ENCODE results near the gene PYM1. TPM values are rescaled to one million over a fixed set of nuclear protein-coding genes. Genes with fewer than 3 reads are reported as not detected.

The PYM1 gene
- total and polyA plus RNA-seq, 10 donors = 26.7 to 54.0 (median 37.8) TPM

DNA sequence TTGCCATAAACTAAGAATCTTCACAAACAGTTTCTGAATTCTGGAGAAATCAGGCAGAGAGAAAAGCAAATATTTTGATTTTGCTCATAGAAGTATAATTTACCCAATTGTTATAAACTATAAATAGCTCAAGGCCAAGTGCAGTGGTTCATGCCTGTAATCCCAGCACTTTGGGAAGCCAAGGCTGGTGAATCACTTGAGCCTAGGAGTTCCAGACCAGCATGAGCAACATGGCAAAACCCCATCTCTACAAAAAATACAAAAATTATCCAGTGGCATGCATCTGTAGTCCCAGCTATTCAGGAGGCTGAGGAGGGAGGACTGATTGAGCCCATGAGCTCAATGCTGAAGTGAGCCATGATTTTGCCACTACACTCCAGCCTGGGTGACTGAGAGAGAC lies 65.4 kb downstream of the PYM1 start:
- Histone ChIP-seq H3K9me3 (peaks cover 4 to 24% (median 19%) of the 10 kb centered on the region in 8 donors), H3K4me3 (no peak overlapping the region), H3K36me3 (no peaks in the 10 kb centered on the region), H3K27me3 (replicated peaks in 1 of 7) (no peaks in the 10 kb centered on the region), H3K4me1 (no peaks in the 10 kb centered on the region), H3K27ac (no peak overlapping the region)
- TF ChIP-seq POLR2AphosphoS5 (IDR thresholded peaks at IDR 0.05) (no peak), POLR2A (IDR thresholded peaks at IDR 0.05) (no peak)
- TF ChIP-seq, protein P1, sequence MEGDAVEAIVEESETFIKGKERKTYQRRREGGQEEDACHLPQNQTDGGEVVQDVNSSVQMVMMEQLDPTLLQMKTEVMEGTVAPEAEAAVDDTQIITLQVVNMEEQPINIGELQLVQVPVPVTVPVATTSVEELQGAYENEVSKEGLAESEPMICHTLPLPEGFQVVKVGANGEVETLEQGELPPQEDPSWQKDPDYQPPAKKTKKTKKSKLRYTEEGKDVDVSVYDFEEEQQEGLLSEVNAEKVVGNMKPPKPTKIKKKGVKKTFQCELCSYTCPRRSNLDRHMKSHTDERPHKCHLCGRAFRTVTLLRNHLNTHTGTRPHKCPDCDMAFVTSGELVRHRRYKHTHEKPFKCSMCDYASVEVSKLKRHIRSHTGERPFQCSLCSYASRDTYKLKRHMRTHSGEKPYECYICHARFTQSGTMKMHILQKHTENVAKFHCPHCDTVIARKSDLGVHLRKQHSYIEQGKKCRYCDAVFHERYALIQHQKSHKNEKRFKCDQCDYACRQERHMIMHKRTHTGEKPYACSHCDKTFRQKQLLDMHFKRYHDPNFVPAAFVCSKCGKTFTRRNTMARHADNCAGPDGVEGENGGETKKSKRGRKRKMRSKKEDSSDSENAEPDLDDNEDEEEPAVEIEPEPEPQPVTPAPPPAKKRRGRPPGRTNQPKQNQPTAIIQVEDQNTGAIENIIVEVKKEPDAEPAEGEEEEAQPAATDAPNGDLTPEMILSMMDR (IDR thresholded peaks at IDR 0.05 in 8 of 11, conservative IDR thresholded peaks at IDR 0.05 in 3 of 11) = no peak
- intact Hi-C loops (cut with DNase I; ENCODE audit: low total_unique reads) = no loop called here
- DNase-seq = no peak

DNA sequence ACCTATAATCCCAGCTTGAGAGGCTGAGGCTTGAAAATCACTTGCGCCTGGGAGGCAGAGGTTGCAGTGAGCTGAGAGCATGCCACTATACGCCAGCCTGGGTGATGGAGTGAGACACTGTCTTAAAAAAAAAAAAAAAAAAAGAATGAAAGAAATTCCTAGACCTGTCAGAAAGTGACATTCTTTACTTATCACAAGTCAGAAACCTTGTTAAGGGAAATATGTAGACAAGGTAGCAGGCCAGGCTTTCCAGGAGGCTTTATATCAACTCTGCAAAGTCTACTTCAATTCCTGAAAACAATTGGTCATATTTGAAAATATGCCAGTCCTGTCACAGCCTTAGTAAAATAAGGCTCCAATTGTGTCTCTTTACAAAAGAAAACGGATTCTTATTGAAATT lies 65.8 kb downstream of the PYM1 start:
- H3K9me3 ChIP-seq = peaks cover 4 to 23% (median 19%) of the 10 kb centered on the region in 8 donors
- no peak for DNase-seq
- TF ChIP-seq, protein P1 (IDR thresholded peaks at IDR 0.05 in 8 of 11, conservative IDR thresholded peaks at IDR 0.05 in 3 of 11) = no peak
- TF ChIP-seq POLR2AphosphoS5 (IDR thresholded peaks at IDR 0.05) (no peak), POLR2A (IDR thresholded peaks at IDR 0.05) (no peak)
- intact Hi-C loops (cut with DNase I; ENCODE audit: low total_unique reads) = no loop called here
- no peak overlapping the region for H3K27ac ChIP-seq
- no peaks in the 10 kb centered on the region for H3K27me3 ChIP-seq (replicated peaks in 1 of 7)
- no peaks in the 10 kb centered on the region for H3K4me1 ChIP-seq
- H3K36me3 ChIP-seq = no peaks in the 10 kb centered on the region
- WGBS, 5 donors = 78 to 94% (median 88%) methylated on average over 3 of the region's 3 CpGs
- H3K4me3 ChIP-seq = no peak overlapping the region

DNA sequence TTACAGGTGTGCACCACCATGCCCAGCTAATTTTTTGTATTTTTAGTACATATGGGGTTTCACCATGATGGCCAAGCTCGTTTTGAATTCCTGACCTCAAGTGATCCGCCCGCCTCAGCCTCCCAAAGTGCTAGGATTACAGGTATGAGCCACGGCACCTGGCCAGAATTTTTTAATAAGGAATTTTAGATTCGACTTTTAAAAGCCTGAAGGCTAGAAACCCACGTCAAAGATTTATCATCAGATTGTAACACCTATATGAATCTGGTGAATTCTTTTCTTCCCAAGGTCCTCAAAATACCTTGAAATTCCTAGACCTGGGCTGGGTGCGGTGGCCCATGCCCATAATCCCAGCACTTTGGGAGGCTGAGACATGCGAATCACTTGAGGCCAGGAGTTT lies 66.3 kb downstream of the PYM1 start:
- no peak for TF ChIP-seq POLR2A (IDR thresholded peaks at IDR 0.05)
- TF ChIP-seq POLR2AphosphoS5 (IDR thresholded peaks at IDR 0.05) = no peak
- no peak for DNase-seq
- Histone ChIP-seq H3K4me1 (no peaks in the 10 kb centered on the region), H3K36me3 (no peaks in the 10 kb centered on the region), H3K9me3 (peaks cover 4 to 18% (median 18%) of the 10 kb centered on the region in 8 donors), H3K4me3 (no peak overlapping the region), H3K27me3 (replicated peaks in 1 of 7) (no peaks in the 10 kb centered on the region), H3K27ac (no peak overlapping the region)
- intact Hi-C loops (cut with DNase I; ENCODE audit: low total_unique reads) = no loop called here
- WGBS, 5 donors = 88 to 96% (median 93%) methylated on average over 8 of the region's 8 CpGs

DNA sequence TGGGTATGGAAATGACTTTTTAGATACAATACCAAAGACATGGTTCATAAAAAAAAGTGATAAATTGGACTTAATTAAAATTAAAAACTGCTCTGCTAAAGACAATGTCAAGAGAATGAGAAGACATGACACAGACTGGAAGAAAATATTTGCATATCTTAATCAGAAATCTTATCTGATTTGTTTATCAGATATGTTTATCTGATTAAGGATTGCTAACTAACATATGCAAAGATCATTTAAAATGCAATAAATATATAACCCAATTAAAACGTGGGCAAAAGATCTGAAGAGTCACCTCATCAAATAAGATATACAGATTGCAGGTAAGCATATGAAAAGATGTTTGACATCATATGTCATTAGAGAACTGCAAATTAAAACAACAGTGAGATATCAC lies 75.0 kb downstream of the PYM1 start:
- WGBS, 5 donors = 47 to 60% (median 56%) methylated on average over 1 of the region's 1 CpG

More for the DNA sequence above, 75.0 kb downstream of the PYM1 start:
- Histone ChIP-seq H3K27ac (no peak overlapping the region), H3K4me1 (peaks cover 0 to 21% (median 3%) of the 10 kb centered on the region in 6 donors), H3K27me3 (replicated peaks in 1 of 7) (peaks cover 0 to 4% (median 0%) of the 10 kb centered on the region in 7 donors), H3K9me3 (no peaks in the 10 kb centered on the region), H3K4me3 (no peak overlapping the region), H3K36me3 (no peaks in the 10 kb centered on the region)
- no peak for DNase-seq
- TF ChIP-seq POLR2AphosphoS5 (IDR thresholded peaks at IDR 0.05) (no peak), POLR2A (IDR thresholded peaks at IDR 0.05) (no peak)
- TF ChIP-seq, protein P1 (IDR thresholded peaks at IDR 0.05 in 8 of 11, conservative IDR thresholded peaks at IDR 0.05 in 3 of 11) = no peak
- intact Hi-C loops (cut with DNase I; ENCODE audit: low total_unique reads) = no loop called here

Other genes with a start within 250 kb of the PYM1 start
- 10 to 100 TPM; 13.8 to 93.2 (median 24.7) TPM for gene ITGA7, start 220.0 kb downstream of the PYM1 start, total RNA-seq
- gene ITGA7, start 220.0 kb downstream of the PYM1 start, polyA plus RNA-seq = 10 to 100 TPM in 1 of 3 donors, 1 to 10 TPM in 2; 4.4 to 18.0 (median 8.6) TPM
- 100 to 1,000 TPM; 113 to 228 (median 141) TPM for gene BLOC1S1, start 211.8 kb downstream of the PYM1 start, total RNA-seq
- 100 to 1,000 TPM; 278 to 304 (median 282) TPM for gene BLOC1S1, start 211.8 kb downstream of the PYM1 start, polyA plus RNA-seq
- gene RDH5, start 207.5 kb downstream of the PYM1 start, total RNA-seq = 10 to 100 TPM in 5 of 7 donors, 1 to 10 TPM in 2; 7.4 to 17.4 (median 15.5) TPM
- 10 to 100 TPM in 1 of 3 donors, 1 to 10 TPM in 2; 4.7 to 12.1 (median 9.9) TPM for gene RDH5, start 207.5 kb downstream of the PYM1 start, polyA plus RNA-seq
- gene CD63, start 198.9 kb downstream of the PYM1 start, total RNA-seq = 100 to 1,000 TPM; 440 to 750 (median 627) TPM
- 100 to 1,000 TPM; 395 to 693 (median 509) TPM for gene CD63, start 198.9 kb downstream of the PYM1 start, polyA plus RNA-seq
- gene GDF11, start 184.8 kb downstream of the PYM1 start, total RNA-seq = 10 to 100 TPM in 5 of 7 donors, 1 to 10 TPM in 2; 6.1 to 14.5 (median 10.7) TPM
- 1 to 10 TPM; 3.5 to 5.5 (median 4.0) TPM for gene GDF11, start 184.8 kb downstream of the PYM1 start, polyA plus RNA-seq
- gene SARNP, start 110.2 kb downstream of the PYM1 start, total RNA-seq = 10 to 100 TPM; 40.0 to 74.1 (median 46.3) TPM
- gene SARNP, start 110.2 kb downstream of the PYM1 start, polyA plus RNA-seq = 10 to 100 TPM; 72.4 to 97.6 (median 78.4) TPM
- gene ORMDL2, start 109.9 kb downstream of the PYM1 start, total RNA-seq = 10 to 100 TPM; 18.8 to 34.6 (median 27.9) TPM
- gene ORMDL2, start 109.9 kb downstream of the PYM1 start, polyA plus RNA-seq = 10 to 100 TPM; 21.7 to 28.9 (median 28.1) TPM
- gene DNAJC14, start 98.3 kb downstream of the PYM1 start, total RNA-seq = 10 to 100 TPM; 28.2 to 45.0 (median 36.9) TPM
- 10 to 100 TPM; 10.6 to 23.3 (median 13.5) TPM for gene DNAJC14, start 98.3 kb downstream of the PYM1 start, polyA plus RNA-seq
- 100 to 1,000 TPM in 1 of 7 donors, 10 to 100 TPM in 6; 28.1 to 100 (median 72.2) TPM for gene MMP19, start 85.0 kb downstream of the PYM1 start, total RNA-seq
- 10 to 100 TPM in 2 of 3 donors, 1 to 10 TPM in 1; 7.9 to 13.7 (median 10.5) TPM for gene MMP19, start 85.0 kb downstream of the PYM1 start, polyA plus RNA-seq
- gene DGKA, start 3.3 kb upstream of the PYM1 start, total RNA-seq = 100 to 1,000 TPM; 132 to 261 (median 197) TPM
- 100 to 1,000 TPM in 2 of 3 donors, 10 to 100 TPM in 1; 73.8 to 136 (median 105) TPM for gene DGKA, start 3.3 kb upstream of the PYM1 start, polyA plus RNA-seq
- gene PMEL, start 38.1 kb upstream of the PYM1 start, total RNA-seq = 1 to 10 TPM in 3 of 7 donors, under 1 TPM in 4; 0.44 to 1.6 (median 0.85) TPM
- under 1 TPM; 0.15 to 0.50 (median 0.29) TPM for gene PMEL, start 38.1 kb upstream of the PYM1 start, polyA plus RNA-seq
- gene CDK2, start 38.9 kb upstream of the PYM1 start, total RNA-seq = 10 to 100 TPM; 21.4 to 46.6 (median 30.9) TPM
- gene CDK2, start 38.9 kb upstream of the PYM1 start, polyA plus RNA-seq = 10 to 100 TPM; 11.9 to 16.2 (median 12.9) TPM
- gene RAB5B, start 46.2 kb upstream of the PYM1 start, total RNA-seq = 100 to 1,000 TPM in 1 of 7 donors, 10 to 100 TPM in 6; 70.5 to 101 (median 94.4) TPM
- gene RAB5B, start 46.2 kb upstream of the PYM1 start, polyA plus RNA-seq = 10 to 100 TPM; 30.9 to 48.4 (median 35.1) TPM
- 10 to 100 TPM; 13.1 to 29.1 (median 19.8) TPM for gene SUOX, start 69.4 kb upstream of the PYM1 start, total RNA-seq
- 1 to 10 TPM; 6.0 to 8.1 (median 6.1) TPM for gene SUOX, start 69.4 kb upstream of the PYM1 start, polyA plus RNA-seq
- 1 to 10 TPM; 3.1 to 9.3 (median 6.2) TPM for gene IKZF4, start 93.1 kb upstream of the PYM1 start, total RNA-seq
- 1 to 10 TPM in 2 of 3 donors, under 1 TPM in 1; 0.80 to 1.6 (median 1.4) TPM for gene IKZF4, start 93.1 kb upstream of the PYM1 start, polyA plus RNA-seq
- gene RPS26, start 114.0 kb upstream of the PYM1 start, total RNA-seq = 100 to 1,000 TPM in 3 of 7 donors, 10 to 100 TPM in 4; 15.3 to 674 (median 76.8) TPM
- 1,000 to 10,000 TPM; 1,592 to 2,958 (median 1,751) TPM for gene RPS26, start 114.0 kb upstream of the PYM1 start, polyA plus RNA-seq
- 1 to 10 TPM in 1 of 7 donors, under 1 TPM in 3, not detected in 3; 0.47 to 1.4 (median 0.72) TPM for gene ERBB3, start 152.3 kb upstream of the PYM1 start, total RNA-seq
- gene ERBB3, start 152.3 kb upstream of the PYM1 start, polyA plus RNA-seq = 1 to 10 TPM in 1 of 3 donors, under 1 TPM in 2; 0.17 to 2.0 (median 0.23) TPM
- gene PA2G4, start 176.7 kb upstream of the PYM1 start, total RNA-seq = 10 to 100 TPM; 70.5 to 92.8 (median 78.0) TPM
- gene PA2G4, start 176.7 kb upstream of the PYM1 start, polyA plus RNA-seq = 10 to 100 TPM; 52.8 to 74.1 (median 71.0) TPM
- gene RPL41, start 188.7 kb upstream of the PYM1 start, total RNA-seq = 1,000 to 10,000 TPM; 2,138 to 3,021 (median 2,534) TPM
- 1,000 to 10,000 TPM; 7,053 to 9,352 (median 7,491) TPM for gene RPL41, start 188.7 kb upstream of the PYM1 start, polyA plus RNA-seq
- gene ZC3H10, start 190.4 kb upstream of the PYM1 start, total RNA-seq = 10 to 100 TPM in 4 of 7 donors, 1 to 10 TPM in 3; 7.4 to 13.6 (median 10.5) TPM
- gene ZC3H10, start 190.4 kb upstream of the PYM1 start, polyA plus RNA-seq = 1 to 10 TPM; 1.5 to 4.0 (median 2.5) TPM
- gene ESYT1, start 200.4 kb upstream of the PYM1 start, total RNA-seq = 100 to 1,000 TPM in 6 of 7 donors, 10 to 100 TPM in 1; 89.0 to 112 (median 107) TPM
- gene ESYT1, start 200.4 kb upstream of the PYM1 start, polyA plus RNA-seq = 10 to 100 TPM; 20.2 to 39.8 (median 33.2) TPM
- gene MYL6B, start 224.7 kb upstream of the PYM1 start, total RNA-seq = 100 to 1,000 TPM in 1 of 7 donors, 10 to 100 TPM in 6; 17.1 to 101 (median 35.7) TPM
- 10 to 100 TPM; 50.1 to 69.1 (median 57.0) TPM for gene MYL6B, start 224.7 kb upstream of the PYM1 start, polyA plus RNA-seq
- 1,000 to 10,000 TPM; 1,063 to 1,656 (median 1,218) TPM for gene MYL6, start 230.5 kb upstream of the PYM1 start, total RNA-seq
- gene MYL6, start 230.5 kb upstream of the PYM1 start, polyA plus RNA-seq = 1,000 to 10,000 TPM; 1,480 to 3,098 (median 2,131) TPM